SK-N-SH treated with all-trans-retinoic acid at 6 μM for 48 hours (cell line): Measurements from ENCODE around the gene GPR180.

Experiments
- ARNTL ChIP-seq: fragments of 450-650 bp; formaldehyde crosslinking; IDR thresholded peaks from 2 replicates; pipeline ENCODE4 v1.5.0; 2020; ENCODE audit warnings: low read depth, mild to moderate bottlenecking, moderate library complexity, borderline replicate concordance
- ZFP3 ChIP-seq: fragments of 250-450 bp; sonication (Bioruptor Pico); IDR thresholded peaks from 2 replicates; pipeline ENCODE4 v1.5.0; 2020; ENCODE audit warnings: mild to moderate bottlenecking, moderate library complexity
- TF ChIP-seq, protein P1 (sequence below): fragments of 250-450 bp; sonication (Bioruptor Pico); IDR thresholded peaks from 2 replicates; pipeline ENCODE4 v1.8.0; 2020; ENCODE audit warnings: mild to moderate bottlenecking, moderate library complexity, borderline replicate concordance

DNA sequence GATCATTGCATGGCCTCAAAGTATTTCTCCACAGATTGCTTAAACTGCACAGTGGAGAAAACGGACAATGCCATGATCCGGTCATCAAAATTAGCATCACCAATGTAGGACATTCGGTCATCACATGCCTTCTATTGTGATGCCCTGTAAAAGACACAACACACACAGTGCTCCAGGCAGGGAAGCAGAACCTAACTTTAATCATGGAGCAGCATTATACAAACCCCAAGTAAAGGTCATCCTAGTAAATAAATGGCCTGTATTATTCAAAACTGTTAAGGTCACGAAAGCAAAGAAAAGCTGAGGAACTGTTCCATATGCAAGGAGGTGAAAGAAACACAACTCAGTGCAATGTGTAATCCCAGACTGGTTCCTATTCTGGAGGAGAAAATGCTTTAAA, 47.9 kb upstream of the GPR180 start:
- TF ChIP-seq ZFP3 = no peak
- no peak for TF ChIP-seq ARNTL (CRISPR knock-in tag)
- TF ChIP-seq, protein P1, sequence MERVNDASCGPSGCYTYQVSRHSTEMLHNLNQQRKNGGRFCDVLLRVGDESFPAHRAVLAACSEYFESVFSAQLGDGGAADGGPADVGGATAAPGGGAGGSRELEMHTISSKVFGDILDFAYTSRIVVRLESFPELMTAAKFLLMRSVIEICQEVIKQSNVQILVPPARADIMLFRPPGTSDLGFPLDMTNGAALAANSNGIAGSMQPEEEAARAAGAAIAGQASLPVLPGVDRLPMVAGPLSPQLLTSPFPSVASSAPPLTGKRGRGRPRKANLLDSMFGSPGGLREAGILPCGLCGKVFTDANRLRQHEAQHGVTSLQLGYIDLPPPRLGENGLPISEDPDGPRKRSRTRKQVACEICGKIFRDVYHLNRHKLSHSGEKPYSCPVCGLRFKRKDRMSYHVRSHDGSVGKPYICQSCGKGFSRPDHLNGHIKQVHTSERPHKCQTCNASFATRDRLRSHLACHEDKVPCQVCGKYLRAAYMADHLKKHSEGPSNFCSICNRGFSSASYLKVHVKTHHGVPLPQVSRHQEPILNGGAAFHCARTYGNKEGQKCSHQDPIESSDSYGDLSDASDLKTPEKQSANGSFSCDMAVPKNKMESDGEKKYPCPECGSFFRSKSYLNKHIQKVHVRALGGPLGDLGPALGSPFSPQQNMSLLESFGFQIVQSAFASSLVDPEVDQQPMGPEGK (CRISPR knock-in tag) = no peak
